Testis (tissue), 3 donors: ENCODE measurements around the gene BNC2. TPM values are rescaled to one million over a fixed set of nuclear protein-coding genes. Genes with fewer than 3 reads are reported as not detected.

Source experiments
- DNase-seq: peaks from one replicate; pipeline ENCODE4 v3.0.0-alpha.2; 2019
- H3K27ac ChIP-seq, 2 donors: fragments of 200-600 bp; sonication (generic); one replicate each; pipeline ENCODE4 v1.5.1; 2019
- H3K27me3 ChIP-seq: fragments of 200-600 bp; sonication (generic); one replicate; pipeline ENCODE4 v1.5.1; 2019
- H3K36me3 ChIP-seq: fragments of 200-600 bp; sonication (generic); one replicate; pipeline ENCODE4 v1.5.1; 2017; ENCODE audit warnings: low read depth; ENCODE audit errors: missing control alignments
- H3K4me1 ChIP-seq: fragments of 200-600 bp; sonication (generic); one replicate; pipeline ENCODE4 v1.5.1; 2019
- H3K4me3 ChIP-seq, 2 donors: fragments of 200-600 bp; sonication (generic); one replicate each; pipeline ENCODE4 v1.5.1; 2017 to 2019
- H3K9me3 ChIP-seq: fragments of 200-600 bp; sonication (generic); one replicate; pipeline ENCODE4 v1.5.1; 2017
- POLR2A ChIP-seq: fragments of 450-650 bp; IDR thresholded peaks from one replicate; pipeline ENCODE4 v1.6.1; 2017; ENCODE audit warnings: antibody characterized with exemption, mild to moderate bottlenecking, moderate library complexity
- WGBS, 2 donors: methylation state at CpG; one replicate each; pipeline ENCODE4 v1.1.5; 2018; 5-methylcytosine and 5-hydroxymethylcytosine counted together
- intact Hi-C: fragments of 100-400 bp; cut with DNase I; formaldehyde crosslinking; loops from one replicate; pipeline ENCODE4 v1.15.1; 2023; ENCODE audit warnings: low total_unique reads
- polyA plus RNA-seq: library from polyadenylated mRNA; stranded (reverse); fragments of 350-450 nt; fragmentation: Illumina TruSeq; extraction: RNeasy Lipid Tissue Mini Kit (QIAGEN cat#74804); gene quantifications from one replicate; pipeline ENCODE4 v1.2.3, GENCODE V29; 2014; ENCODE audit warnings: low read depth, low replicate concordance; ENCODE audit not compliant: insufficient read depth
- total RNA-seq, 2 donors: library from RNA; depleted of rRNA; stranded (reverse); fragments of >200 nt; gene quantifications; one replicate each; pipeline ENCODE4 v1.2.3, GENCODE V29; 2016
- TF ChIP-seq, protein P1 (sequence below), 3 experiments: fragments of 450-650 bp in 2 of 3; fragments of 200-600 bp in 1 of 3; sonication (generic) in 1 of 3; IDR thresholded peaks; one replicate each; pipeline ENCODE4 v1.5.1; 2016 to 2019; ENCODE audit warnings: antibody characterized with exemption in 3 of 3, mild to moderate bottlenecking in 2 of 3, moderate library complexity in 1 of 3

The BNC2 gene
- total and polyA plus RNA-seq, 3 donors from 2014 or later: 14.6 to 35.2 (median 32.0) TPM

DNA sequence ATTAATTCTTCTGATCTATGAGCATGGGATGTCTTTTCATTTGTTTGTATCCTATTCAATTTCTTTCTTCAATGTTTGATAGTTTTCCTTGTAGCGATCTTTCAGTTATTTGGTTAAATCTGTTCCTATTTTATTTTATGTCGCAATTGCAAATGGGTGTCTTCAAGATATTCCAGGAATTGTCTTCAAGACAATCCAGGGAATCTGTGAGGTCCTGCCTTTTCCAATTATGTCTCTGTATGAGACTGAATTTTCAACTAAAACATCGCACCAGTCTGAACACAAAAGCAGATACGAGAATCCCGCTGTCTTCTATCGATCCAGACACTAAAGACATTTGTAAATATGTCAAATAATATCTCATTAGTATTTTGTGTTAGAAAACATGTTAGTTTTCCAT, 485.5 kb downstream of the BNC2 start:
- H3K4me3 ChIP-seq: no peak overlapping the region
- H3K4me1 ChIP-seq: no peaks in the 10 kb centered on the region
- no peak overlapping the region for H3K27ac ChIP-seq
- no peaks in the 10 kb centered on the region for H3K36me3 ChIP-seq
- no peaks in the 10 kb centered on the region for H3K27me3 ChIP-seq
- H3K9me3 ChIP-seq: no peaks in the 10 kb centered on the region
- 71 to 81% methylated on average over 6 of the region's 6 CpGs for WGBS, 2 donors
- no peak for TF ChIP-seq POLR2A
- TF ChIP-seq, protein P1, sequence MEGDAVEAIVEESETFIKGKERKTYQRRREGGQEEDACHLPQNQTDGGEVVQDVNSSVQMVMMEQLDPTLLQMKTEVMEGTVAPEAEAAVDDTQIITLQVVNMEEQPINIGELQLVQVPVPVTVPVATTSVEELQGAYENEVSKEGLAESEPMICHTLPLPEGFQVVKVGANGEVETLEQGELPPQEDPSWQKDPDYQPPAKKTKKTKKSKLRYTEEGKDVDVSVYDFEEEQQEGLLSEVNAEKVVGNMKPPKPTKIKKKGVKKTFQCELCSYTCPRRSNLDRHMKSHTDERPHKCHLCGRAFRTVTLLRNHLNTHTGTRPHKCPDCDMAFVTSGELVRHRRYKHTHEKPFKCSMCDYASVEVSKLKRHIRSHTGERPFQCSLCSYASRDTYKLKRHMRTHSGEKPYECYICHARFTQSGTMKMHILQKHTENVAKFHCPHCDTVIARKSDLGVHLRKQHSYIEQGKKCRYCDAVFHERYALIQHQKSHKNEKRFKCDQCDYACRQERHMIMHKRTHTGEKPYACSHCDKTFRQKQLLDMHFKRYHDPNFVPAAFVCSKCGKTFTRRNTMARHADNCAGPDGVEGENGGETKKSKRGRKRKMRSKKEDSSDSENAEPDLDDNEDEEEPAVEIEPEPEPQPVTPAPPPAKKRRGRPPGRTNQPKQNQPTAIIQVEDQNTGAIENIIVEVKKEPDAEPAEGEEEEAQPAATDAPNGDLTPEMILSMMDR (IDR thresholded peaks at IDR 0.05): no peak
- no peak for DNase-seq
- intact Hi-C loops: no loop called here

DNA sequence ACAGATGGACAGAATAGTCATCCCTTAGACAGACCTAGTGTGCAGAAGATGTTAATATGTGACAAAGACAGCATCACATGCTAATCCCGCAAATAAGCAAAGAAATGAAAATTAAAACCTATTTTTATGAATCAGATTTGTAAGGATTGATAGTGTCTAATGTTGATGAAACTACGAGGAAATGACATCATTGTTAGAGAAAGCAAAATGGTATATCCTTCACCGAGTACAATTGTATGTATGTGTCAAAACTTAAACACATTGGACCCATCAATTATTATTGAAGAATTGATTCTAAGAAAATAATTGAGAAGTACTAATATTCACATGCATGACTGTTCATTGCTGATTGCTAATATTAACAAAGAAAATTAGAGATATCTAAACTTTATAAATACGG, 493.2 kb downstream of the BNC2 start:
- H3K4me3 ChIP-seq: no peak overlapping the region
- TF ChIP-seq POLR2A: no peak
- TF ChIP-seq, protein P1 (IDR thresholded peaks at IDR 0.05): no peak
- no peaks in the 10 kb centered on the region for H3K9me3 ChIP-seq
- intact Hi-C loops: no loop called here
- WGBS, 2 donors: 89 to 91% methylated on average over 4 of the region's 4 CpGs
- DNase-seq: no peak
- H3K4me1 ChIP-seq: no peaks in the 10 kb centered on the region
- H3K27ac ChIP-seq: no peak overlapping the region
- no peaks in the 10 kb centered on the region for H3K27me3 ChIP-seq
- no peaks in the 10 kb centered on the region for H3K36me3 ChIP-seq

DNA sequence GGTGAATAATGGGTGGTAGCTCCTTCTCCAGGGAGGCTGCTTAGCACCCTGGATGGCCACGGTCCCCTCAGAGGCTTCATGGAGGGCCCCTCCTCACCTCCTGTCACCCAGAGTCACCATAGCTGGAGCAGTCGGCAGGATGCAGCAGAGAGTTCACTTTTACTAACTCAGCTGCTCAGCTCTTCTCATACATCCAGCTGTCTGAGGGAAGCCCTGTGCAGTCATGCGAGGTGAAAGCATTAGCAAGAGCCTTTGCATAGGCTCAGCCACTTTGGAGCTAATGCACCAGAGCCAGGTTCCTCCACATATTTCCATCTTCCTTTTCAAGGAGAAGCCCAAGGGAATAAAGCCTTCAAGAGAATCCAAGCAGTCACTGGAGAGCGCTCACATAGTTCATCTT, 499.2 kb downstream of the BNC2 start:
- no peaks in the 10 kb centered on the region for H3K27me3 ChIP-seq
- H3K9me3 ChIP-seq: no peaks in the 10 kb centered on the region
- WGBS, 2 donors: 92 to 98% methylated on average over 3 to 4 of the region's 4 CpGs
- H3K4me1 ChIP-seq: no peaks in the 10 kb centered on the region
- no peak for DNase-seq
- intact Hi-C loops: no loop called here
- no peaks in the 10 kb centered on the region for H3K36me3 ChIP-seq
- TF ChIP-seq POLR2A: no peak
- TF ChIP-seq, protein P1 (IDR thresholded peaks at IDR 0.05): no peak
- no peak overlapping the region for H3K27ac ChIP-seq
- no peak overlapping the region for H3K4me3 ChIP-seq

DNA sequence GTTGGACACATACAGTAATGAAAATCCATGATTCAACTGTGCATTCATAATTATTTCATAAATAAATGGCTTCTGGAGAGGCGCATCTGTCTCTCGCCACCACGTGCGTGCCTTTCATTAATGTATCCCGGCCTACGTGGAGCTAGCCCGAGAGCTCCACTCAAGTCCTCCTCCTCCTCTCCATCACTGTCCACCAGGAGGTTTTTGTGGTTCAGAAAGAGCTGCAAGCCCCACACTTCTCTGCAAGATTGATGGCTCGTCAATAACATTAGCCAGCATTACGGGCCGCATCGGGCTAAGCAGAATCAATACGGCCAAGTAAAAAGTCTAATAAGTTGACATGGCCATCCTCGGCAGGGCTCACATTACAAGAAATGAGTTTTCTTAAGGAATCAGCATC, 499.8 kb downstream of the BNC2 start:
- Histone ChIP-seq H3K9me3 (no peaks in the 10 kb centered on the region), H3K4me3 (no peak overlapping the region), H3K27me3 (no peaks in the 10 kb centered on the region), H3K36me3 (no peaks in the 10 kb centered on the region), H3K27ac (no peak overlapping the region), H3K4me1 (no peaks in the 10 kb centered on the region)
- intact Hi-C loops: no loop called here
- no peak for DNase-seq
- WGBS, 2 donors: 96 to 97% methylated on average over 13 of the region's 13 CpGs
- TF ChIP-seq POLR2A: no peak
- TF ChIP-seq, protein P1 (IDR thresholded peaks at IDR 0.05): no peak

DNA sequence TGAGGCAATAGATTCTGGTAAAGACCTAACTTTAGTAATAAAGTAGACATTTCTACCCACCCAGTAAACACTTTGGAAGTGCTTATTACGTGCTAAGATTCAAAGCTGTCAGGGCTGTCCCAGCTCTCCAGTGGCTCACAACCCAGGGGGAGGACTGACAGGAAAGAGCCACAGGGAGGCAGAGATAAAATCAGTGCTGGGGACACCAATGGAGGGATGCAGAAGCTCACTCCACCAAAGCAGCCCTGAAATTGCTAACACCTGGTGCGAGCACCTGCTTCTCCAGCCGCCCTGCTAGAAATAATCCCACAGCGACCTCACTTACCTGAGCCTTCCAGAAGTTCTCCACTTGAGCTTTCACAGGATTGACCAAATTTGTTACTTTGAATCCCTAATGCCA, 501.0 kb downstream of the BNC2 start:
- Histone ChIP-seq H3K4me3 (no peak overlapping the region), H3K4me1 (no peaks in the 10 kb centered on the region), H3K27me3 (no peaks in the 10 kb centered on the region), H3K9me3 (no peaks in the 10 kb centered on the region), H3K27ac (no peak overlapping the region), H3K36me3 (no peaks in the 10 kb centered on the region)
- TF ChIP-seq POLR2A: no peak
- TF ChIP-seq, protein P1 (IDR thresholded peaks at IDR 0.05): no peak
- intact Hi-C loops: no loop called here
- WGBS, 2 donors: 97% methylated on average over 4 of the region's 4 CpGs
- no peak for DNase-seq
